Right hindlimb (tissue), 1 donor: Measurements from ENCODE around the gene PTPRE.

Experiments used
- DNase-seq: peaks from one replicate; pipeline ENCODE4 v3.0.0-alpha.2; 2018

PTPRE gene

DNA sequence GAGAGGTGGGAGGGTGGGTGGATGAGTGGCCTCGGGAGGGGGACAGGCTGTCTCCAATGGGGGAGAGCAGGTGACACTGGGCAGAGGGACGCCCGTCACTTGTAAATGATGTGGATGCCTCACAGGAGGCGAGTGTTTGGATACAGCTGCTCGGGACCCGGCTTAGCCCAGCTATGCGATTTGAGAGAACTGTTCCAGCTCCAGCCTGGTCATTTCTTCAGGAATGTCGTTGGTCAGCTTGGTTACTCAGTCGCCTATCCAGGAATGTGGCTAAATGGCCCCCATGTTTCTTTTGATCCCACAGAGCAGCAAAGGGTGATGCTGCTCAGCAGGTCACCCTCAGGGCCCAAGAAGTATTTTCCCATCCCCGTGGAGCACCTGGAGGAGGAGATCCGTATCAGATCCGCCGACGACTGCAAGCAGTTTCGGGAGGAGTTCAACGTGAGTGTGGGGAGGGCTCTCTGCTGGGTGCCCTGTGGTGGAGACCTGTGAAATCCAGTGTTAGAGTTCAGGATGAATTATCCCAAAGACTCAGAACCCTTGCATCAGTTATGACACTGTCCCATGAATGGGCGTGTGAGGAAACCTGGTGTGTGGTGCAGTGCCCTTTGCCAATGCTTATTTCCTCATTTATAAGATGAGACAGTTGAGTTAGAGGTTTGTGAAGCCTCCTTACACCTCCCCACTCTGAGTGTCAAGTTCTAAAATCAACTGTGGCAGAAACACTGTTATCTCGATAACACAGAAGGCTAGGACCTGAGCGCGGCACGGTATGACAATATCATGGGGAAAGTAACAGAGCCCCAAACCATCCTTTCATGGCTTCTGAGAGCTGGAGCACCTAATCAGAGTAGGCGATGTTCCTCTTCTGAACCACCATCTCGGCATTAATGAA, 142.6 kb downstream of the PTPRE start:
- no peak for DNase-seq

DNA sequence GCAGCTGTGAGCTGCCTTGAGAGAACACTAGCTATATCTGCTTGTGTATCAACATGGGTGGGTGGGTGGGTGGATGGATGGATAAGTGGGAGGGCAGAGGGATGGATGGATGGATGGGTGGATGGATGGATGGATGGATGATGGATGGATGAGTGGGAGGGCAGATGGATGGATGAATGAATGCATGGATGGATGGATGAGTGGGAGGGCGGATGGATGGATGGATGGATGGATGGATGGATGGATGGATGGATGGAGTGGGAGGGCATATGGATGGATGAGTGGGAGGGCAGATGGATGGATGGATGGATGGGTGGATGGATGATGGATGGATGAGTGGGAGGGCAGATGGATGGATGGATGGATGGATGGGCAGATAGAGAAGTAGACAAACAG, 143.2 kb downstream of the PTPRE start:
- DNase-seq: no peak

DNA sequence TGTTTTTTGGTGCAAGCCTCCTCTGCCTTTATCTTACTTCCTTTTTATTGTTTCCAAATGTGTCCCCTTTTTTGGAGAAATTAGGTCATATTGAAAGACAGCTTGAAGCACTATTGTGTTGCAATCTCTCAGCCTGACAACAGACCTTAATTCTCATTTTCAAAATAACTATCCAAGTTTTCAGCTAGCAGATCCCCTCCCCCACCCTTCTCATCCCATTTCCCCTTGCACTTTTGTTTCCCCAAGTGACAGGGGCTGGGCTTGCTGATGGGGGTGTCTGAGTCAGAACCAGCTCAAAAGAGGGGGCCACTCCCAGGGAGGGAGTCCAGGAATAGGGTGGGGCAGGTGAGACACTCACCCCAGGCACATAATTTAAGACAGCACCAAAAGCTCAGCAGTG, 144.0 kb downstream of the PTPRE start:
- no peak for DNase-seq

DNA sequence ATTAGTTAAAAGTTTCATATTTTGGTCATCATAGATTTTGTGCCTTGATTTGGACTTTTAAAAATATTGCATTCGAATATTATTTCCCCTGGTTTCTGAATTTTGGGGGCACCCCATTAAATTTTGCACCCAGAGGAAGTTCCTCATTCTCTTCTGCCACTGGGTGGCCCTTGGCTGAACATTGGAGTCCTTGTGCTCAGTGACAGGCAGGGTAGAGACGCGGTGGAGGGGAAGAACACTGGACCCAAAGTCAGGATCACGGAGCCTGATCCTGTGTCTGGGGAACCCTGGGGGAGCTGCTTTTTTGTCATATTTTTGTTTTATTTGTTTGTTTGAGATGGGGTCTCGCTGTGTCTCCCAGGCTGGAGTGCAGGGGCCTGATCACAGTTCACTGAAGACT, 144.6 kb downstream of the PTPRE start:
- no peak for DNase-seq

DNA sequence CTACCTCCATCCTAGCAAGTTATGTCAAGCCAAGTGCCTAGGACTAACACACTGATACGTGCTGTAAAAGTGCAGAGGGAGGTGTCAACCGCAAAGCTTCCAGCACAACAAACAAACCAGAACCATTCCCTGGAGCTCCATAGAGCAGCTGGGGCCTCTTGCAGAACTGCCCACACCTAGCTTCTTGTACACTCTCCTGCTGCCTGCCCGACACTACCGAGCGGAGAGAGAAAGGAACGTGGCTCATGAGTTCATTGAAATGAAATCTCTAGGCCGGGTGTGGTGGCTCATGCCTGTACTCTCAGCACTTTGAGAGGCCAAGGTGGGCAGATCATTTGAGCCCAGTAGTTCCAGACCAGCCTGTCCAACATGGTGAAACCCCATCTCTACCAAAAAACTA, 145.8 kb downstream of the PTPRE start:
- DNase-seq: no peak

DNA sequence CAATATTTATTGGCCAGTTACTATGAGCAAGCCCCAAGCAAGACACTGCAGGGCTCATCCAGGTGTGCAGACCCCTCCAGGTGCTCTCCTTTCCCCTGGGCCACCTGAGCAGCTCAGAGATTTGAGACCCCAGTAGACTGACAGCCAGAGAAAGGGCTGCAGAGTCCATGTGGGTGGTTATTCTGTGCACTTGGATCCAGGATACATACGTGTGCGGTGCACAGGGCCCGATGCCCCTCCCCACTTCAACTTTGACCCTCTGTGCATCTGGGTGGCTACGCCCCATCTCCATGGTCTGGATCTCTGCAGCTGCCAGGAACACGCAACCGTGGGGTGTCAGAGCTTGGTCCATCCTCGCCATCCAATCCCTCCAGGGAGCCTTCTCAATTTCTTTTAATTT, 146.5 kb downstream of the PTPRE start:
- no peak for DNase-seq

DNA sequence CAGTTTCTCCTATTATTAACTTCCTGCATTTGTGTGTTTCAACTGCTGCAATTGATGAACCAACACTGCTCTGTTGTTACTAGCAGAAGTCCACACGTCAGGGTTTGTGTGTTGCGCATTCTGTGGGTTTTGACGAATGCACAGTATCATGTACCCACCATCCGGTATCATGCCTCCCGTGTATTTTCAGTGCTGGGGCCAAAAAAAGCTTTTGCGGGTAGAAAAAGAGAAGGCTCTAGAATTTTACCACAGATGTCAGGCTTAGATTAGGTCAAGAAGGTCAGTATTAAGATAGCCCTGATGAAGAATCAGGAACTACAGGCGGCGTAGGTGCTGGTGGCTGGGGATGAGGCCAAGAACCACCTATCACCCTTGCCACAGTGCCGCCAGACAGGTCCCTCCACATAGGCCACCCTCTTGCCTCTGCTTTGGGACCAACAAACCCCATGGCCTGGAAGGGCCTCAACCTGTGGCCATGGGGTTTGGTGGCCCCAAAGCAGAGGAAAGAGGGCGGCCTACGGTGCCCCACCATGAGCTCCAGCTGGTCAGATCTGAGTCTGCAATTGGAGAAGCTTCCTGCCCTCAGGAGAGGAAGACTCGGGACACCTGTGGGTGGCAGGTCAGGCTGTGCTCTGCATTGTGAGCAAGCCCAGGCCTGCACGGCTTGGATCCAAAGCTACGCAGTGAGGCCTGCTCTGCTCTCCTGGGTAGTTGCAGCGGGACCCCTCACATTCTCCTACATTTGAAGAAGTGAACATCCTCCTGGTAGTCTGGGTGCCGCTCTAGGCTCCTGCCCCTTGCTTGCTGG, 147.5 kb downstream of the PTPRE start:
- DNase-seq: no peak

DNA sequence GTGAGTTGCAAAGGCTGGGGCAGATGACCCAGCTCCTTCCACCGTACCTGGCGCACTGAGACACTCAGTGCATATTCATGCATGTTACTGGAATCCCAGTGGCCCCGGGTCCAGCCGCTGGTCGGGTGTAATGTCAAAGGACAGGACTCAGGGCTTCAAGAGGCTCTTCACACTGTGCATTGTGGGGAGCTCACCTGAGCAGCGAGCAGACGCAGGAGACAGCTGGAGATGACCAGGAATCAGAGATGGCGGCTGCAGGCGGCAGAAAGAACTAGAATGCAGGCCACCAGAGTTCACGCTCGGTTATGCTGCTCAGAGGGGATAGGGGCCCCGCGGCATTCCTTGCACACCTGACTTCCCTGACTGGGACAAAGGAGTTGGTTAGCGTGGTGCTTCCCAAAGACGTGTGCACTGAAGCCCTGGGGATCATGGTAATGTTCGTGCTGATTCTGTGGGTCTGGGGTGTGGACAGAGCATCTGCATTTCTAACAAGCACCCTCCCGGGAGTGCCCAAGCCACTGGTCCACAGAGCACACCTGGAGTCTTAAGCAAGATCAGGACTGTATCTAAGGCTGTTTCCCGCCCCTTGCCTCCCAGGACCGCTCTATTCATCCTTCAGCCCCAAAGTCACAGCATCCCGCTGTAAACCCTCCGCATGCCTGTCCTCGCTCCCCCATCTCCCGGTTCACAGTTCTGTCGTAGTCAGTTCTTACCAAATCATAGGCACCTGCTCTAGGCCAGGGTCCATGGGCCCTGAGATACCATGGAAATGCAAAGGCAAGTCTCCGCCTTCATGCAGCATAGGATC, 148.4 kb downstream of the PTPRE start:
- no peak for DNase-seq

DNA sequence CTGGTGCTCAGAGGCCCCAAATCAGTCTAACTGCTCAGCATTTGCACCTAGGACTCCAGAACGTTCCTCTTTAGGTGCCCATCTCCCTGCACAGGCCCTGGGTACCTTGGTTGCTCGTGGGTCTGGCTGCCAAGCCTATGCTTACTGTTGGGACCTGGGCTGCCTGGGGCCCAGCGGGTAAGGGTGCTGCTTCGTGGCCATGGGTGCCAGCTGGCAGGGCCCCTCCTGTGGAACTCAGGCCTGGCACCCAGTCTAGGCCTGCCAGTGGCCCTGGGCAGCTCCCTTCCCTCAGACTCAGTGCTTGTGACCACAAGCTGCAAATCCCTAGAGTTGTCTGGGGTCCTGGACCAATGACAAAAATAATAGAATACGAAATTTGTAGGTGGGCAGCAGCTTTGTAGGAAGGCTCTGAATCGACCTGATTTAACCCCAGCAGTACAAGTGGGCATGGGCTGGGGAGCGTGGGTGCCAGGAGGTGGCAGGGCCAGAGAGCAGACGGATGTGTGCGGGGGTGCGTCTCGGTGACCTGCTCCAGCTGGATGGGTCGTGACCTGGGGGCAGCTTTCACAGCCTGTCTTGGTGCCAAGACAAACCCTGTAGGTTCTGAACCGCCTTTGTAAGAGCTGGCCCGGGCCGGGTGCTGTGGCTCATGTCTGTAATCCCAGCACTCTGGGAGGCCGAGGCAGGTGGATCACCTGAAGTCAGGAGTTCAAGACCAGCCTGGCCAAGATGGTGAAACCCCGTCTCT, 149.6 kb downstream of the PTPRE start:
- no peak for DNase-seq

DNA sequence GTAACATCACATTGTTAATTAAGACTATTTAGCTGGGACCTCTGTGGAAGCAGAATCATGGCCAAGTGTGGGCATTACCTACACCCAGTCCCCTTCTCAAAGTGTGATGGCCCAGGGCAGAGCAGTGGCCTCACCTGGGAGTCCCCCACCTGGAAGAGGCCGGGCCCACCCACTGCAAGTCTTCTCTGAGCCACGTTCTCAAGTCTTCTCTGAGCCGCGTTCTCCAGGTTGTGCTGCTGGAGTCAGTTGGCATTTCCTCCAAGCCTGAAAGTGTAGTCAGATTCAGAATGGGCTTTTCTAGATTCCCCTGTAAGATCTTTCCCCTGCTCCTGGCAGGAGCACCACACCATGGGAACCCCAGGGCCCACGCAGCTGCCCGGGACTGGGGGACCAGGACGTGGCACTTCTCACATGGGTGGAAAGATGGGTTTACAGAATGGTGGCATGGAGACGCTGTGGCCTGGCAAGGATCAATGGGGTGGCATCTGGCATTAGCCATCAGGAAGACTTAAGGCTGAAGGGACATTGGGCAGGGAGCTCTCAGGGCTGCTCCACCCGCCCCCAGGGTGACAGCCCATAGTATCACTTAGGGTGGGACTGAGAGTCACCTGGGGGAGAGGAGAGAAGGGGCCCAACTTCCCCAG, 151.3 kb downstream of the PTPRE start:
- DNase-seq: no peak

DNA sequence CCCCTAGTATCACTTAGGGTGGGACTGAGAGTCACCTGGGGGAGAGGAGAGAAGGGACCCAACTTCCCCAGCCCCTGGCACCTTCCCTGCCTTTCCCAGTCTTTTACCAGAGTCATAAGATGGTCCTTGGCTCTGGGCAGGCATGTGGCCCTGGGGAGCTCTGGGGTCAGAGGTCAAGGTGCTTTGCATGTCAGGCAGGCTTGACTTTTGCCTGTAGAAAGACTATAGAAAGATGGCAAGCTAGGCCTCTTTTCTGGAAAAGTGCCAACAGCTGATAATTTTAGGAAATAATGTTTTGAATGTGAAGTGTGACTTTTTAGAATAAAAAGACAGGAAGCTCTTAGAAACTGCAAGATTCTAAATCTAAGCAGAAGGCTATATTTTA, 151.8 kb downstream of the PTPRE start:
- no peak for DNase-seq

DNA sequence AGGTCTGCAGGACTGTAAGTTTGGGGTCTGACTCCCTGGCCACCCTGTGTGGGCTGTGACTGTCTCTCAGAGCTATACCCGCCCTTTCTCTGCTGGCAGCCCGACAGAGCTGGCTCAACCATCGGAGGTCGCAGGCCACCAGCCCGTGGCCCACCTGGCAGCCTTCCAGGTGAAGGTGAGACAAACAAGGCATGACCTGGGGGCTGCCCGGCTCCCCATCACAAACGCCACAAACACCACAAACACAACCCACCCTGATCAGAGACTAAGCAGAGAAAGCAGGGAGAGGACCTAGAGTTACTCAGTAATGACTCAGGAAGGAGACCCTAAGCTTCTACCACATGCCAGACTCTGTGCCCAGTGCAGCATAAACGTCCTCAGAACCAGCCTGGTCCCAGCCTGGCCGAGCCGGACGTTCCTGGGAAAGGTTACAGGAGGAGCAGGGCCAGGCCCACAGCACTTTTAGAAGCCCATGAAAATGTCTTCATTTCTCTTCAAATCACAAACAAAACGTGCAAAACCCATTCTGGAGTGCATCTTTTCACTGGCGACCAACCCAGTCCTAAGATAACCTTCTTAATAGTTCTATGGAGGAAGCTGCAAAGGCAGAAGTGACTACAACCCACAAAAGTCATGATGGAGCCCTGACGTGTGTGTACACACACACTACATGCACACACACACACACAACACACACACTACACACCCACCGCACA, 152.5 kb downstream of the PTPRE start:
- no peak for DNase-seq

DNA sequence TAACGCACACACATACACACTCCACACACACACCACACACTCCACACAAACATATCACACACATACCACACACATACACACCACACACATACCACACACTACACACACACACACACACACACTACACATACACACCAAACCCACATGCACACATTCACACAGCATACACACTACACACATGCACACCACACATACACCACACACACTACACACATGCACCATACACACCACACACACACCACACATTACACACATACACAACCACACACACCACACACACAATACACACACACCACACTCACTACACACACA, 153.0 kb downstream of the PTPRE start:
- no peak for DNase-seq

DNA sequence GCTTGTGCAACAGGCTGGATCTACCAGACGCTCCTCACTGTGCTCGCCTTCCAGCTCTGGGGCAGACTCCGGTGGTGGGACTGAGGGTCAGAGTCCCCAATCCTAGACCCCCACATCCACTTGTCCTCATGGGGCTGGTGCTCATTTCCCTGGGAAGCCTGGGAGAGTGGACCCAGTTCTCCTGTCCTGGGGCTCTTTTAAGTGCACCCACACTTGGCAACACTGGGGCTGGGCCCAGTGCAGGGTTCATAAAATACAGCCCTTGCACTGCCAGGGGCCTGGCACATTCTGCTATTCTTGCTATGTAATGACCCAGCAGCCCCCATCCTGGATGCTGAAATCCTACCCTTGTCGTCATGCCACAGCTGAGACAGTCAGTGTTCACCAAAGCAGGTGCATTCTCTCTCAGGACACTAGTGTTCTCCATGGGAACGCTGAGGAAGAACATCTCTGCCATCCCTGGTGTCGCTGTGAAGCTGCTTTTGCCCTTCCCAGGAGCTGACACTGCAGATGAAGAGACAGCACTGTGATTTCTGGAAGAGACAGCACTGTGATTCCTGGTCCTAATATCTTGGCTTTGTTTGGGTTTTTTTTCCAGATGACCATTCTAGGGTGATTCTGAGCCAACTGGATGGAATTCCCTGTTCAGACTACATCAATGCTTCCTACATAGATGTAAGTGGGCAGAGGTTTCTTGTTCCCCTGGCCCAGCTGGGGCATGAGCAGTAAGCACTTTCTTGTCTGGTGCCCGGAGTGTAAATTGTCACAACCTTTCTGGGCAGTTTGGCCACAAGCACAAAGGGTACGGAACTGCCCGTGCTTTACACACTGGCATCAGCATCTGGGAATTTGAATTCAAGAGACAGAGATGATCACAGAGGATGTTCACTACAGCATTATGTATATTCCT, 153.7 kb downstream of the PTPRE start:
- DNase-seq: no peak

DNA sequence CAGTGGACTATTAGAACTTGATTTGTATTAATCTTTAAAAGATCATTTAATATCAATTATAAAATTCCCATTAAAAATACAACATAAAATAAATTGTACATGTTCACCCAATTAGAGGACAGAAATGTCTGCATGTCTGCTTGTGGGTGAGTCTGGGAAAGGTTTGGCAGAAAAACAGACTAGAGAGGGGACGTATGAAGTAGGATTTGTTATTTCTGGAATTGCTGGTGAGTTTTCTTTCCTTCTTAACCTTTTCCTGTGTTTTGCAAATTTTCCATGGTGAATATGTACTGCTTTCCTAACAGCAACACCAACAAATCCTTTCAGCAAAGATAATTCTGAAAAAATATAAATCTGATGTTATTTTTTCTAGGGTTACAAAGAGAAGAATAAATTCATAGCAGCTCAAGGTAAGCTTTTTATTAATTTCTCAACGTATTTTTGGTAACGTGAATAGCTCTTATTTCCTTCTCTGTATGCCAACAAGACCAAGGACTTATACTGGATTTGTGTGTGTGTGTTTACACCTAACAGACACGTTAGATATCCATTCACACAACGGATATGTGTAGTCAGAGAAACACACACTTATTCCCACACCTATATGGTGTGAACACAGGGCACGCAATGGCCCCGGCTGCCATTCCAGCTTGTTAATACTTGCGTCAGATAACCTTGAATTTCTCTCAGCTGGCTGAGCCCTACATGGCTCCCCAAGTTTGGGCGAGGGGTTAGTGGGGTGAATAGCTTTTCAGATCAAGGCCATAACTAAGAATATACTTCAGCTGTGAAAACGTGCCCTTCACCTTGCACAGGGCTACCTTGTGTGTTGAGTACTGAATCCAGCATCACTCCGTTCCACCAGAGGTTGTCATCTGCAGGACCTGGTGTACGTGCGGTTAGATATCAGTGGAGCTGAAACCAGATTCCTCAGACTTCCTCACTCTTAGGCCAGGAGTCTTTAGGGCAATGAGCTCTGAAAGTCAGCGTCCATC, 154.7 kb downstream of the PTPRE start:
- DNase-seq: no peak

DNA sequence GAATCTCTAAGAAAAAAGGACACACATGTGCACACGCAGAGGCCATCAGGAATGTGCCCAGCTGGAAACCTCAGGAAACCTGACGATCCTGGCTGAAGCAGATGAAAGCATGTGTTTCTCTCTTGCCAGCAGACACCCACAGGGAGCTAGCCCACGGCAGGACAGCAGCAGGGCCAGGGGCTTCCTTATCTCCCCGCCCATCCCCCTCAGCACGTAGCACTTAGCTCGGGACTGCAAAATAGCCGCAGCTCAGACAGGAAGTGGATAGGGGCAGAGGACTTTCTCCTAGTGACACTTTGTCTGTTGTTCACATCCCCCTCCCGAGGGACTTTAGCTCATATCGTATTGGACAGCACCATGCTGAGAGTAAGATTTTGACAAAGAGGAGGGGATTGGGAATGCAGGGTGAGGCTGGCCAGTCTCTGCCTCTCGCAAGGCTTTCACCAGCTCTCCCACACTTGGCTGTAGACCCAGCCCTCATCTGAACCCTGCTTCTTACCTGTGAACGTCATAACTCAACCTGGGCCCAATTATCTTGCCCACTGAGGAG, 155.5 kb downstream of the PTPRE start:
- DNase-seq: no peak

DNA sequence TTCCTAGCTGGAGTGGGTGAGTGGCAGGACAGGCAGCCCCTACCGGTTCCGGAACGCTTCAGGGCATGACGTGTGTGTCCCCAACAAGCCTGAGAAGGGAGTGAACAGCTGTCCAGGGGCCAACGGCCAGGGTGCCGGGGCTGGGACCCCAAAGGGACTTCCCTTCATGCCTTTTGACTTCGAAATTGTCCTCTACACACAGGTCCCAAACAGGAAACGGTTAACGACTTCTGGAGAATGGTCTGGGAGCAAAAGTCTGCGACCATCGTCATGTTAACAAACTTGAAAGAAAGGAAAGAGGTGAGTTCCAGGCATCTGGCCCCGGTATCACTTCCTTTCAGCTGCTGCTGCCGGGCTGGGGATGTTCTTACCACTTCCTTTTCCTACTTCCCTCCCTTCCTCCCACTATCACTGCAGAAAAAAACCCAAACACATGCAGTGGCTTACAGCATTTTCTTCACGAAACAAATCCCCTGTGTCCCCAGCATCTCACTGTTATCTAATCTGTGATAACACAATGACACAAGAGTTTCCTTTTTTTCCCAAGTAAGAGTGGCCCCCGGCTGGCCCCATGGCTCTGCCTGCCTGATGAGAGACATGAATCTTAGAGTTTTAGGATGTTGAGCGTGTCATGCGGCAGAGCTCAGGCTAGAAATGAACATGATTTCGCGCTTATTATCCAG, 156.1 kb downstream of the PTPRE start:
- no peak for DNase-seq

DNA sequence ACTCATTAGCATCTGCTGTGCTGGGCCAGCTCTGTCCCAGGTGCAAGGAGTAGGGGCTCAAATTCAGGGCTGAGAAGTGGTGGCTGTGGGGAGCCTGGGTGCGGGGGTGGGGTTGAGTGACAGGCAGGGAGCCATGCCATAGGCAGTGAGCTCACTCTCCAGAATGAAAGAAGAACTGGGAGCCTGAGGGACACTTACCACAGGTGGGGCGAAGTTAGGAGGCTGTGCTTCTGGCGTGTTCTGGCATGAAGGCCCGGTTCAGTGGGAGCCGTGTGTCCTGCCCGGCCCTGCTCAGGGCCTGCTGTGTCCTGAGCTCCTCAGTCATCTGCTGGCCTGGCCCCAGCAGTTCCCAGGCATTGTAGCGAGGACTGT, 156.8 kb downstream of the PTPRE start:
- no peak for DNase-seq
